SK-N-SH (cell line): Measurements from ENCODE around the gene MND1. TPM values are rescaled to one million over a fixed set of nuclear protein-coding genes. Genes with fewer than 3 reads are reported as not detected.

ENCODE experiments used
- CTCF ChIA-PET: fragments of 300-600, 350-600 bp; formaldehyde crosslinking; extraction: SDS; loops from one replicate; lab custom pipeline; 2021; lab: Yijun Ruan, JAX
- POLR2A ChIA-PET: fragments of 350-600 bp; sonication (Branson Sonifier 250); formaldehyde crosslinking; extraction: SDS; loops from one replicate; lab custom pipeline; 2020; ENCODE audit warnings: antibody characterized with exemption, inconsistent platforms; lab: Yijun Ruan, JAX
- DNase-seq: peaks from one replicate; pipeline ENCODE4 v3.0.0; 2012
- H2AFZ ChIP-seq: fragments of 200-600 bp; sonication (generic); 2 replicates; pipeline ENCODE4 v1.8.1; 2016; ENCODE audit warnings: antibody characterized with exemption, mild to moderate bottlenecking, low read depth
- H3F3A ChIP-seq: fragments of 200-600 bp; sonication (generic); replicated peaks from 2 replicates; pipeline ENCODE3; 2016; ENCODE audit warnings: antibody characterized with exemption, mild to moderate bottlenecking; ENCODE audit not compliant: insufficient read depth
- H3K27ac ChIP-seq, 2 experiments: fragments of 200-500 bp in 1 of 2; fragments of 200-600 bp in 1 of 2; sonication (Bioruptor generic) in 1 of 2; sonication (generic), shearing (Covaris generic) in 1 of 2; 2 replicates each; pipeline versions ENCODE4 v1.5.1 to v1.6.1; 2014 to 2016; ENCODE audit warnings: low read depth in 2 of 2, inconsistent platforms in 1 of 2, low read length in 1 of 2, mild to moderate bottlenecking in 1 of 2, mixed read lengths in 1 of 2
- H3K27me3 ChIP-seq: fragments of 200-600 bp; sonication (generic), shearing (Covaris generic); 2 replicates; pipeline ENCODE4 v1.6.1; 2016; ENCODE audit warnings: mixed run types; ENCODE audit not compliant: insufficient read depth
- H3K36me3 ChIP-seq, 2 experiments: fragments of 200-500 bp in 1 of 2; fragments of 200-600 bp in 1 of 2; sonication (Bioruptor generic) in 1 of 2; sonication (generic) in 1 of 2; replicated peaks in 1 of 2; 2 replicates each; pipeline versions ENCODE3 to v1.5.1; 2014 to 2016; ENCODE audit warnings: low read length in 1 of 2, mild to moderate bottlenecking in 1 of 2; ENCODE audit not compliant: insufficient read depth in 2 of 2, control insufficient read depth in 1 of 2
- H3K4me1 ChIP-seq, 2 experiments: fragments of 200-500 bp in 1 of 2; fragments of 200-600 bp in 1 of 2; sonication (Bioruptor generic) in 1 of 2; sonication (generic), shearing (Covaris generic) in 1 of 2; 2 replicates each; pipeline versions ENCODE4 v1.5.1 to v1.6.1; 2014 to 2016; ENCODE audit warnings: low read depth in 1 of 2, low read length in 1 of 2, mixed run types in 1 of 2; ENCODE audit not compliant: insufficient read depth in 2 of 2, control insufficient read depth in 1 of 2
- H3K4me2 ChIP-seq: fragments of 200-600 bp; sonication (generic), shearing (Covaris generic); 2 replicates; pipeline ENCODE4 v1.6.1; 2017; ENCODE audit warnings: mixed run types
- H3K4me3 ChIP-seq, 2 experiments: fragments of 200-500 bp in 1 of 2; fragments of 200-600 bp in 1 of 2; sonication (Bioruptor generic) in 1 of 2; sonication (generic), shearing (Covaris generic) in 1 of 2; 2 replicates each; pipeline versions ENCODE4 v1.5.1 to v1.8.1; 2014 to 2016; ENCODE audit warnings: low read depth in 2 of 2, inconsistent platforms in 1 of 2, low read length in 1 of 2, mild to moderate bottlenecking in 1 of 2, mixed read lengths in 1 of 2, moderate library complexity in 1 of 2
- H3K79me2 ChIP-seq: fragments of 200-600 bp; sonication (generic); 2 replicates; pipeline ENCODE4 v1.8.1; 2017; ENCODE audit warnings: mild to moderate bottlenecking; ENCODE audit not compliant: insufficient read depth
- H3K9ac ChIP-seq: fragments of 200-600 bp; sonication (generic); 2 replicates; pipeline ENCODE4 v1.6.1; 2017; ENCODE audit warnings: mixed run types
- H3K9me2 ChIP-seq: fragments of 200-600 bp; sonication (generic); 2 replicates; pipeline ENCODE4 v1.6.1; 2017; ENCODE audit warnings: mixed run types
- H3K9me3 ChIP-seq: fragments of 200-600 bp; sonication (generic); 2 replicates; pipeline ENCODE4 v1.6.1; 2017; ENCODE audit warnings: mixed run types, mild to moderate bottlenecking, moderate library complexity
- H4K20me1 ChIP-seq: fragments of 200-600 bp; sonication (generic); 2 replicates; pipeline ENCODE4 v1.6.1; 2017; ENCODE audit warnings: mild to moderate bottlenecking, mixed run types; ENCODE audit not compliant: insufficient read depth
- NRF1 ChIP-seq: IDR thresholded peaks from 2 replicates; pipeline ENCODE4 v1.6.1; 2012; ENCODE audit warnings: low read depth, mild to moderate bottlenecking, low read length
- POLR2AphosphoS5 ChIP-seq: IDR thresholded peaks from 2 replicates; pipeline ENCODE4 v1.6.1; 2012; ENCODE audit warnings: low read depth, low read length
- RAD21 ChIP-seq: IDR thresholded peaks from 2 replicates; pipeline ENCODE4 v1.6.1; 2012; ENCODE audit warnings: mild to moderate bottlenecking, low read length
- RCOR1 ChIP-seq: fragments of 150-350 bp; IDR thresholded peaks from 2 replicates; pipeline ENCODE4 v1.6.1; 2017; ENCODE audit warnings: antibody characterized with exemption, low read length
- RFX5 ChIP-seq: IDR thresholded peaks from 2 replicates; pipeline ENCODE4 v1.6.1; 2012; ENCODE audit warnings: mild to moderate bottlenecking, improper control_type of control experiment, low read length
- TEAD4 ChIP-seq: IDR thresholded peaks from 2 replicates; pipeline ENCODE4 v1.4.0; 2012; ENCODE audit warnings: mild to moderate bottlenecking, borderline replicate concordance; ENCODE audit not compliant: insufficient read depth
- WGBS: methylation state at CpG from one replicate; pipeline ENCODE4 v1.1.6; 2017; ENCODE audit warnings: low lambda C conversion rate; 5-methylcytosine and 5-hydroxymethylcytosine counted together
- polyA plus RNA-seq, 3 experiments: library from polyadenylated mRNA; depleted of rRNA; stranded (reverse); fragments of >200 nt; gene quantifications; 2 replicates each; pipeline ENCODE4 v1.2.3, GENCODE V29; 2012
- TF ChIP-seq, protein P1 (sequence below): fragments of 200-600 bp; sonication (generic); IDR thresholded peaks from 2 replicates; pipeline ENCODE4 v1.6.1; 2017; ENCODE audit warnings: antibody characterized with exemption, mild to moderate bottlenecking, moderate library complexity
- TF ChIP-seq, protein P2 (sequence below): fragments of 150-350 bp; IDR thresholded peaks from 2 replicates; pipeline ENCODE4 v1.6.1; 2017; ENCODE audit warnings: antibody characterized with exemption, low read length, low read depth, borderline replicate concordance
- TF ChIP-seq, protein P3 (sequence below): fragments of 150-350 bp; IDR thresholded peaks from 2 replicates; pipeline ENCODE4 v1.6.1; 2016; ENCODE audit warnings: mild to moderate bottlenecking, low read depth, low read length
- TF ChIP-seq, protein P4 (sequence below): IDR thresholded peaks from 2 replicates; pipeline ENCODE4 v1.4.0; 2012; ENCODE audit warnings: low read depth, borderline replicate concordance
- TF ChIP-seq, protein P5 (sequence below): IDR thresholded peaks from 2 replicates; pipeline ENCODE4; 2012
- TF ChIP-seq, protein P6 (sequence below): IDR thresholded peaks from 2 replicates; pipeline ENCODE4 v1.6.1; 2012; ENCODE audit warnings: mild to moderate bottlenecking, low read depth, low read length, moderate library complexity

The MND1 gene
- polyA plus RNA-seq, 1 of the 3 experiments (the other 2 are of a cell fraction), result 2.4 TPM

DNA sequence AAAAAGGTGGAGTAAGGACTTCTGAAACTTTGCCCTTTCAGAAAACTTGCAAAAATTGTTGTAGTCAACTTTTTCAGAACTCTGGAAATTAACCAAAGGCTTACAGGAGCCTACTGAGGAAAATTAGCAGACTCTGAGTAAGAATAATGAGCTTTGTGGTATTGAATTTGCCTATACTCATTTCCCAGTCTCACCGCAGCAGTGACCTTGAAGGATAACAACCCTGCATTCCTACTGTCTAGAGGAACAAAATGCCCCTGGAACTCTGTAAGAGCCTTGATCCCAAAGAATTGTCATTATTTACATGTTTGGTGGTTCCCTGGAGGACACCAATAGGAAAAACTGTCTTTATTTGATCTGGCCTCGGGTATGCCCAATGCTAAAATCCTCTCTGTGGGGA, 57.9 kb downstream of the MND1 start:
- H3K36me3 ChIP-seq, result peaks cover 0 to 4% of the 10 kb centered on the region in 2 experiments
- no peaks in the 10 kb centered on the region for H3K9me2 ChIP-seq
- CTCF ChIA-PET, result interaction anchor here (1.3 kb wide), 1 partner anchor 11 kb away, joined by 3 read pairs; no protein-coding TSS in a partner anchor
- no peaks in the 10 kb centered on the region for H4K20me1 ChIP-seq
- H3K9ac ChIP-seq, result no peak overlapping the region
- TF ChIP-seq POLR2AphosphoS5, result no peak
- TF ChIP-seq, protein P1, sequence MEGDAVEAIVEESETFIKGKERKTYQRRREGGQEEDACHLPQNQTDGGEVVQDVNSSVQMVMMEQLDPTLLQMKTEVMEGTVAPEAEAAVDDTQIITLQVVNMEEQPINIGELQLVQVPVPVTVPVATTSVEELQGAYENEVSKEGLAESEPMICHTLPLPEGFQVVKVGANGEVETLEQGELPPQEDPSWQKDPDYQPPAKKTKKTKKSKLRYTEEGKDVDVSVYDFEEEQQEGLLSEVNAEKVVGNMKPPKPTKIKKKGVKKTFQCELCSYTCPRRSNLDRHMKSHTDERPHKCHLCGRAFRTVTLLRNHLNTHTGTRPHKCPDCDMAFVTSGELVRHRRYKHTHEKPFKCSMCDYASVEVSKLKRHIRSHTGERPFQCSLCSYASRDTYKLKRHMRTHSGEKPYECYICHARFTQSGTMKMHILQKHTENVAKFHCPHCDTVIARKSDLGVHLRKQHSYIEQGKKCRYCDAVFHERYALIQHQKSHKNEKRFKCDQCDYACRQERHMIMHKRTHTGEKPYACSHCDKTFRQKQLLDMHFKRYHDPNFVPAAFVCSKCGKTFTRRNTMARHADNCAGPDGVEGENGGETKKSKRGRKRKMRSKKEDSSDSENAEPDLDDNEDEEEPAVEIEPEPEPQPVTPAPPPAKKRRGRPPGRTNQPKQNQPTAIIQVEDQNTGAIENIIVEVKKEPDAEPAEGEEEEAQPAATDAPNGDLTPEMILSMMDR, result no peak
- TF ChIP-seq, protein P2, sequence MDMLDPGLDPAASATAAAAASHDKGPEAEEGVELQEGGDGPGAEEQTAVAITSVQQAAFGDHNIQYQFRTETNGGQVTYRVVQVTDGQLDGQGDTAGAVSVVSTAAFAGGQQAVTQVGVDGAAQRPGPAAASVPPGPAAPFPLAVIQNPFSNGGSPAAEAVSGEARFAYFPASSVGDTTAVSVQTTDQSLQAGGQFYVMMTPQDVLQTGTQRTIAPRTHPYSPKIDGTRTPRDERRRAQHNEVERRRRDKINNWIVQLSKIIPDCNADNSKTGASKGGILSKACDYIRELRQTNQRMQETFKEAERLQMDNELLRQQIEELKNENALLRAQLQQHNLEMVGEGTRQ, result no peak
- TF ChIP-seq, all 33 proteins: peak for 0
- 94% methylated on average over 2 of the region's 2 CpGs for WGBS
- Histone ChIP-seq H3K4me1 (no peaks in the 10 kb centered on the region), H3K27me3 (no peaks in the 10 kb centered on the region), H3K4me3 (no peak overlapping the region), H3K4me2 (no peak overlapping the region), H2AFZ (no peak overlapping the region), H3F3A (no peaks in the 10 kb centered on the region), H3K79me2 (no peaks in the 10 kb centered on the region), H3K27ac (no peak overlapping the region), H3K9me3 (no peaks in the 10 kb centered on the region)
- DNase-seq, result no peak
- POLR2A ChIA-PET, result no interaction called here

DNA sequence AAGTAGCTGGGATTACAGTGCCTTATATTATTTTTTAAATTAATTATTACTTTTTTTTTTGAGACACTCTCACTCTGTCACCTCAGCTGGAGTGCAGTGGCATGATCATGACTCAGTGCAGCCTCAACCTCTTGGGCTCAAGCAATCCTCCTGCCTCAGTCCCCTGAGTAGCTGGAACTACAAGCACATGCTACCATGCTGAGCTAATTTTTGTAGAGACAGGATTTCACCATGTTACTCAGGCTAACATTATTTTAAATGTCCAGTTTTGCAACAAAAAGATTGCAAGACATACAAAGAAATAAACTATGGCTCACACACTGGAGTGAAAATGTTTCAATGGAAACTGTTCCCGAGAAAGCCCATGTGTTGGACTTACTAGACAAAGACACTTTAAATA, 59.2 kb downstream of the MND1 start:
- no peak for DNase-seq
- Histone ChIP-seq H3K9me3 (no peaks in the 10 kb centered on the region), H3K27ac (no peak overlapping the region), H3F3A (no peaks in the 10 kb centered on the region), H2AFZ (no peak overlapping the region), H3K36me3 (no peaks in the 10 kb centered on the region), H3K27me3 (no peaks in the 10 kb centered on the region), H3K4me1 (no peaks in the 10 kb centered on the region), H3K9me2 (no peaks in the 10 kb centered on the region), H3K9ac (no peak overlapping the region), H3K4me3 (no peak overlapping the region), H4K20me1 (no peaks in the 10 kb centered on the region), H3K79me2 (no peaks in the 10 kb centered on the region), H3K4me2 (no peak overlapping the region)
- ChIA-PET CTCF (no interaction called here), POLR2A (no interaction called here)
- 91% methylated on average over 1 of the region's 1 CpG for WGBS
- TF ChIP-seq TEAD4, result no peak
- TF ChIP-seq, protein P3, sequence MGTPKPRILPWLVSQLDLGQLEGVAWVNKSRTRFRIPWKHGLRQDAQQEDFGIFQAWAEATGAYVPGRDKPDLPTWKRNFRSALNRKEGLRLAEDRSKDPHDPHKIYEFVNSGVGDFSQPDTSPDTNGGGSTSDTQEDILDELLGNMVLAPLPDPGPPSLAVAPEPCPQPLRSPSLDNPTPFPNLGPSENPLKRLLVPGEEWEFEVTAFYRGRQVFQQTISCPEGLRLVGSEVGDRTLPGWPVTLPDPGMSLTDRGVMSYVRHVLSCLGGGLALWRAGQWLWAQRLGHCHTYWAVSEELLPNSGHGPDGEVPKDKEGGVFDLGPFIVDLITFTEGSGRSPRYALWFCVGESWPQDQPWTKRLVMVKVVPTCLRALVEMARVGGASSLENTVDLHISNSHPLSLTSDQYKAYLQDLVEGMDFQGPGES, result no peak
- TF ChIP-seq, protein P1, result no peak
- TF ChIP-seq, protein P4, sequence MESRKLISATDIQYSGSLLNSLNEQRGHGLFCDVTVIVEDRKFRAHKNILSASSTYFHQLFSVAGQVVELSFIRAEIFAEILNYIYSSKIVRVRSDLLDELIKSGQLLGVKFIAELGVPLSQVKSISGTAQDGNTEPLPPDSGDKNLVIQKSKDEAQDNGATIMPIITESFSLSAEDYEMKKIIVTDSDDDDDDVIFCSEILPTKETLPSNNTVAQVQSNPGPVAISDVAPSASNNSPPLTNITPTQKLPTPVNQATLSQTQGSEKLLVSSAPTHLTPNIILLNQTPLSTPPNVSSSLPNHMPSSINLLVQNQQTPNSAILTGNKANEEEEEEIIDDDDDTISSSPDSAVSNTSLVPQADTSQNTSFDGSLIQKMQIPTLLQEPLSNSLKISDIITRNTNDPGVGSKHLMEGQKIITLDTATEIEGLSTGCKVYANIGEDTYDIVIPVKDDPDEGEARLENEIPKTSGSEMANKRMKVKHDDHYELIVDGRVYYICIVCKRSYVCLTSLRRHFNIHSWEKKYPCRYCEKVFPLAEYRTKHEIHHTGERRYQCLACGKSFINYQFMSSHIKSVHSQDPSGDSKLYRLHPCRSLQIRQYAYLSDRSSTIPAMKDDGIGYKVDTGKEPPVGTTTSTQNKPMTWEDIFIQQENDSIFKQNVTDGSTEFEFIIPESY, result no peak
- no peak for TF ChIP-seq RAD21
- TF ChIP-seq, protein P5, sequence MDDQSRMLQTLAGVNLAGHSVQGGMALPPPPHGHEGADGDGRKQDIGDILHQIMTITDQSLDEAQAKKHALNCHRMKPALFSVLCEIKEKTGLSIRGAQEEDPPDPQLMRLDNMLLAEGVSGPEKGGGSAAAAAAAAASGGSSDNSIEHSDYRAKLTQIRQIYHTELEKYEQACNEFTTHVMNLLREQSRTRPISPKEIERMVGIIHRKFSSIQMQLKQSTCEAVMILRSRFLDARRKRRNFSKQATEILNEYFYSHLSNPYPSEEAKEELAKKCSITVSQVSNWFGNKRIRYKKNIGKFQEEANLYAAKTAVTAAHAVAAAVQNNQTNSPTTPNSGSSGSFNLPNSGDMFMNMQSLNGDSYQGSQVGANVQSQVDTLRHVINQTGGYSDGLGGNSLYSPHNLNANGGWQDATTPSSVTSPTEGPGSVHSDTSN, result no peak
- TF ChIP-seq NRF1, result no peak
- TF ChIP-seq, protein P6, sequence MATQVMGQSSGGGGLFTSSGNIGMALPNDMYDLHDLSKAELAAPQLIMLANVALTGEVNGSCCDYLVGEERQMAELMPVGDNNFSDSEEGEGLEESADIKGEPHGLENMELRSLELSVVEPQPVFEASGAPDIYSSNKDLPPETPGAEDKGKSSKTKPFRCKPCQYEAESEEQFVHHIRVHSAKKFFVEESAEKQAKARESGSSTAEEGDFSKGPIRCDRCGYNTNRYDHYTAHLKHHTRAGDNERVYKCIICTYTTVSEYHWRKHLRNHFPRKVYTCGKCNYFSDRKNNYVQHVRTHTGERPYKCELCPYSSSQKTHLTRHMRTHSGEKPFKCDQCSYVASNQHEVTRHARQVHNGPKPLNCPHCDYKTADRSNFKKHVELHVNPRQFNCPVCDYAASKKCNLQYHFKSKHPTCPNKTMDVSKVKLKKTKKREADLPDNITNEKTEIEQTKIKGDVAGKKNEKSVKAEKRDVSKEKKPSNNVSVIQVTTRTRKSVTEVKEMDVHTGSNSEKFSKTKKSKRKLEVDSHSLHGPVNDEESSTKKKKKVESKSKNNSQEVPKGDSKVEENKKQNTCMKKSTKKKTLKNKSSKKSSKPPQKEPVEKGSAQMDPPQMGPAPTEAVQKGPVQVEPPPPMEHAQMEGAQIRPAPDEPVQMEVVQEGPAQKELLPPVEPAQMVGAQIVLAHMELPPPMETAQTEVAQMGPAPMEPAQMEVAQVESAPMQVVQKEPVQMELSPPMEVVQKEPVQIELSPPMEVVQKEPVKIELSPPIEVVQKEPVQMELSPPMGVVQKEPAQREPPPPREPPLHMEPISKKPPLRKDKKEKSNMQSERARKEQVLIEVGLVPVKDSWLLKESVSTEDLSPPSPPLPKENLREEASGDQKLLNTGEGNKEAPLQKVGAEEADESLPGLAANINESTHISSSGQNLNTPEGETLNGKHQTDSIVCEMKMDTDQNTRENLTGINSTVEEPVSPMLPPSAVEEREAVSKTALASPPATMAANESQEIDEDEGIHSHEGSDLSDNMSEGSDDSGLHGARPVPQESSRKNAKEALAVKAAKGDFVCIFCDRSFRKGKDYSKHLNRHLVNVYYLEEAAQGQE, result no peak
- no peak for TF ChIP-seq RCOR1
- no peak for TF ChIP-seq RFX5
